ENCODE measurements around the gene PDHB. TPM values are rescaled to one million over a fixed set of nuclear protein-coding genes. Genes with fewer than 3 reads are reported as not detected.
A peak's percentile ranks its signal among the peaks of the same experiment; 100 is the strongest.

PDHB gene
- total and polyA plus RNA-seq, 2 of the 13 experiments (the other 11 are each of a cell fraction or from before 2014, with no cell fraction given), result 108 to 153 TPM

DNA sequence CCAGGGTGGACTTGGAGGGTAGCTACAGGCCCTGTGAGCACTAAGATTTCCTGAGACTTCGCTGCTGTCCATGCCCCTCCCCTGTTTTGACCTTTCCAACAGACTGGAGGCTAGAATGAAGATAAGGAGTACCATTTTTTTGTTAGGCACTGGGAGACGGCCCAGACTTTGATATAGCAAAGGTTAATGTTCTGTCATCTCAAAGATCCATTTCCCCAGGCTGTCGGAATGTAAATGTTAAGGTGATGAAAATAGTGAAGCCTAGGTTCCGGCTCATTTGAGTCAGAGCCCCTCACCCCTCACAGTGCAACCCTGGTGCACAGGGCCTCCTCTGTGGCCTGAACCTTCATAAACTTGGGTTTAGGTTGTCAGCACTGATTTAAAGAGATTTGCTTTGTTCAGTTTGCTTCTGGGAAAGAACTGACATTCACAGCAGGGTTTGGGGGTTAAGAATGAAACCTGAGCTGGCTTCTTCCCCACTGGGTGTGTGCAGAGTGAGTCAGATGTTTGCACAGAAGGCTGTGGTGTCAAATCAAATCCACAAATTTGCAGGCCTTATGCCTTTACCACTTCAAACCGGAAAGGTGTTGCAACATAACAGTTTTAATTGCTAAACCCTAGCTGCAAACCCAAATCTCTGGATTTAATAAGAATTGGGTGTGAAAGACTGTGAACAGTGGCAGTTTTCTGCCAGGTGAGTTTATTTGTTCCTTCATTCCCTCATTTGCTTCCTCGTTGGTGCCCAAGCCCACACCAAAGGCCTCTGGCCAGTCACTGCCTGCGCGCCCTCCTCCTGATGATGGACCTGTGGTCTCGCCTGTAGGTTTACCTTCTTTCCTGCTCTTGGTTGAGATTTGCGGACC, 37.6 kb upstream of the PDHB start (continued):
- TF ChIP-seq, protein P1, sequence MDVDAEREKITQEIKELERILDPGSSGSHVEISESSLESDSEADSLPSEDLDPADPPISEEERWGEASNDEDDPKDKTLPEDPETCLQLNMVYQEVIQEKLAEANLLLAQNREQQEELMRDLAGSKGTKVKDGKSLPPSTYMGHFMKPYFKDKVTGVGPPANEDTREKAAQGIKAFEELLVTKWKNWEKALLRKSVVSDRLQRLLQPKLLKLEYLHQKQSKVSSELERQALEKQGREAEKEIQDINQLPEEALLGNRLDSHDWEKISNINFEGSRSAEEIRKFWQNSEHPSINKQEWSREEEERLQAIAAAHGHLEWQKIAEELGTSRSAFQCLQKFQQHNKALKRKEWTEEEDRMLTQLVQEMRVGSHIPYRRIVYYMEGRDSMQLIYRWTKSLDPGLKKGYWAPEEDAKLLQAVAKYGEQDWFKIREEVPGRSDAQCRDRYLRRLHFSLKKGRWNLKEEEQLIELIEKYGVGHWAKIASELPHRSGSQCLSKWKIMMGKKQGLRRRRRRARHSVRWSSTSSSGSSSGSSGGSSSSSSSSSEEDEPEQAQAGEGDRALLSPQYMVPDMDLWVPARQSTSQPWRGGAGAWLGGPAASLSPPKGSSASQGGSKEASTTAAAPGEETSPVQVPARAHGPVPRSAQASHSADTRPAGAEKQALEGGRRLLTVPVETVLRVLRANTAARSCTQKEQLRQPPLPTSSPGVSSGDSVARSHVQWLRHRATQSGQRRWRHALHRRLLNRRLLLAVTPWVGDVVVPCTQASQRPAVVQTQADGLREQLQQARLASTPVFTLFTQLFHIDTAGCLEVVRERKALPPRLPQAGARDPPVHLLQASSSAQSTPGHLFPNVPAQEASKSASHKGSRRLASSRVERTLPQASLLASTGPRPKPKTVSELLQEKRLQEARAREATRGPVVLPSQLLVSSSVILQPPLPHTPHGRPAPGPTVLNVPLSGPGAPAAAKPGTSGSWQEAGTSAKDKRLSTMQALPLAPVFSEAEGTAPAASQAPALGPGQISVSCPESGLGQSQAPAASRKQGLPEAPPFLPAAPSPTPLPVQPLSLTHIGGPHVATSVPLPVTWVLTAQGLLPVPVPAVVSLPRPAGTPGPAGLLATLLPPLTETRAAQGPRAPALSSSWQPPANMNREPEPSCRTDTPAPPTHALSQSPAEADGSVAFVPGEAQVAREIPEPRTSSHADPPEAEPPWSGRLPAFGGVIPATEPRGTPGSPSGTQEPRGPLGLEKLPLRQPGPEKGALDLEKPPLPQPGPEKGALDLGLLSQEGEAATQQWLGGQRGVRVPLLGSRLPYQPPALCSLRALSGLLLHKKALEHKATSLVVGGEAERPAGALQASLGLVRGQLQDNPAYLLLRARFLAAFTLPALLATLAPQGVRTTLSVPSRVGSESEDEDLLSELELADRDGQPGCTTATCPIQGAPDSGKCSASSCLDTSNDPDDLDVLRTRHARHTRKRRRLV (CRISPR knock-in tag; IDR thresholded peaks at IDR 0.05), result no peak
- TF ChIP-seq ZNF225 (CRISPR knock-in tag; IDR thresholded peaks at IDR 0.05), result no peak
- TF ChIP-seq HMG20A (CRISPR knock-in tag; IDR thresholded peaks at IDR 0.05; ENCODE audit: borderline replicate concordance), result peak; percentile 96
- TF ChIP-seq ATRX (CRISPR knock-in tag; IDR thresholded peaks at IDR 0.05; ENCODE audit: borderline replicate concordance), result no peak
- TF ChIP-seq NCOR1 (IDR thresholded peaks at IDR 0.05; ENCODE audit: borderline replicate concordance, low read length), result peak; percentile 79; the same call in 1 of the 2 replicates
- TF ChIP-seq, protein P2, sequence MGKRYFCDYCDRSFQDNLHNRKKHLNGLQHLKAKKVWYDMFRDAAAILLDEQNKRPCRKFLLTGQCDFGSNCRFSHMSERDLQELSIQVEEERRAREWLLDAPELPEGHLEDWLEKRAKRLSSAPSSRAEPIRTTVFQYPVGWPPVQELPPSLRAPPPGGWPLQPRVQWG (CRISPR knock-in tag; IDR thresholded peaks at IDR 0.05; ENCODE audit: borderline replicate concordance, low read depth), result no peak
- TF ChIP-seq NFYC (CRISPR knock-in tag; IDR thresholded peaks at IDR 0.05), result no peak
- no peak for TF ChIP-seq ZNF749 (CRISPR knock-in tag; IDR thresholded peaks at IDR 0.05; ENCODE audit: borderline replicate concordance)
- TF ChIP-seq, protein P3, sequence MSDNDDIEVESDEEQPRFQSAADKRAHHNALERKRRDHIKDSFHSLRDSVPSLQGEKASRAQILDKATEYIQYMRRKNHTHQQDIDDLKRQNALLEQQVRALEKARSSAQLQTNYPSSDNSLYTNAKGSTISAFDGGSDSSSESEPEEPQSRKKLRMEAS (IDR thresholded peaks at IDR 0.05), result no peak
- TF ChIP-seq, protein P4, sequence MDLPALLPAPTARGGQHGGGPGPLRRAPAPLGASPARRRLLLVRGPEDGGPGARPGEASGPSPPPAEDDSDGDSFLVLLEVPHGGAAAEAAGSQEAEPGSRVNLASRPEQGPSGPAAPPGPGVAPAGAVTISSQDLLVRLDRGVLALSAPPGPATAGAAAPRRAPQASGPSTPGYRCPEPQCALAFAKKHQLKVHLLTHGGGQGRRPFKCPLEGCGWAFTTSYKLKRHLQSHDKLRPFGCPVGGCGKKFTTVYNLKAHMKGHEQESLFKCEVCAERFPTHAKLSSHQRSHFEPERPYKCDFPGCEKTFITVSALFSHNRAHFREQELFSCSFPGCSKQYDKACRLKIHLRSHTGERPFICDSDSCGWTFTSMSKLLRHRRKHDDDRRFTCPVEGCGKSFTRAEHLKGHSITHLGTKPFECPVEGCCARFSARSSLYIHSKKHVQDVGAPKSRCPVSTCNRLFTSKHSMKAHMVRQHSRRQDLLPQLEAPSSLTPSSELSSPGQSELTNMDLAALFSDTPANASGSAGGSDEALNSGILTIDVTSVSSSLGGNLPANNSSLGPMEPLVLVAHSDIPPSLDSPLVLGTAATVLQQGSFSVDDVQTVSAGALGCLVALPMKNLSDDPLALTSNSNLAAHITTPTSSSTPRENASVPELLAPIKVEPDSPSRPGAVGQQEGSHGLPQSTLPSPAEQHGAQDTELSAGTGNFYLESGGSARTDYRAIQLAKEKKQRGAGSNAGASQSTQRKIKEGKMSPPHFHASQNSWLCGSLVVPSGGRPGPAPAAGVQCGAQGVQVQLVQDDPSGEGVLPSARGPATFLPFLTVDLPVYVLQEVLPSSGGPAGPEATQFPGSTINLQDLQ (CRISPR knock-in tag; IDR thresholded peaks at IDR 0.05), result no peak
- no peak for TF ChIP-seq CHCHD3 (CRISPR knock-in tag; IDR thresholded peaks at IDR 0.05)
- TF ChIP-seq NFYB (CRISPR knock-in tag; IDR thresholded peaks at IDR 0.05), result peak; percentile 6; the same call in 1 of the 2 replicates
- TF ChIP-seq ZNF451 (CRISPR knock-in tag; IDR thresholded peaks at IDR 0.05), result no peak
- TF ChIP-seq MTA3 (CRISPR knock-in tag; IDR thresholded peaks at IDR 0.05), result no peak
- no peak for TF ChIP-seq MTF1 (CRISPR knock-in tag; IDR thresholded peaks at IDR 0.05)
- TF ChIP-seq PAF1 (CRISPR knock-in tag; IDR thresholded peaks at IDR 0.05), result no peak
- TF ChIP-seq SP2 (CRISPR knock-in tag; IDR thresholded peaks at IDR 0.05), result no peak
- peak; percentile 94 for TF ChIP-seq ATF3 (CRISPR knock-in tag; IDR thresholded peaks at IDR 0.05)
- no peak for TF ChIP-seq ZNF660 (CRISPR knock-in tag; IDR thresholded peaks at IDR 0.05; ENCODE audit: borderline replicate concordance, low read depth)
- no peak for TF ChIP-seq ZNF34 (CRISPR knock-in tag; IDR thresholded peaks at IDR 0.05; ENCODE audit: borderline replicate concordance)
- TF ChIP-seq ASH2L (IDR thresholded peaks at IDR 0.05; ENCODE audit: insufficient read length, low read depth, low read length), result peak; percentile 60
- TF ChIP-seq ZC3H13 (CRISPR knock-in tag; IDR thresholded peaks at IDR 0.05), result no peak

Data from HepG2 (cell line).